CD14-positive monocyte (primary cell): ENCODE results near the gene ARHGEF37. TPM values are rescaled to one million over a fixed set of nuclear protein-coding genes. Genes with fewer than 3 reads are reported as not detected.

ENCODE experiments used
- DNase-seq, 3 donors: peaks; one replicate each; pipeline ENCODE4 v3.0.0-alpha.2; 2011 to 2022
- H2AFZ ChIP-seq: 2 replicates; pipeline ENCODE4 v1.6.0; 2012; ENCODE audit warnings: mild to moderate bottlenecking, low read depth, low read length, inconsistent platforms; ENCODE audit not compliant: insufficient read depth, poor library complexity, severe bottlenecking
- H3K27ac ChIP-seq, 2 donors: 1 replicate in 1 of 2; 2 replicates in 1 of 2; pipeline ENCODE4 v1.5.1; 2012 to 2013; ENCODE audit warnings: low read length in 2 of 2, control low read depth in 1 of 2, inconsistent platforms in 1 of 2, low read depth in 1 of 2, mild to moderate bottlenecking in 1 of 2
- H3K27me3 ChIP-seq, 2 donors: one replicate each; pipeline versions ENCODE4 v1.6.0 to v1.6.1; 2011 to 2013; ENCODE audit warnings: low read length in 2 of 2; ENCODE audit not compliant: control insufficient read depth in 2 of 2, insufficient read depth in 2 of 2
- H3K36me3 ChIP-seq, 2 donors: replicated peaks in 1 of 2; 1 replicate in 1 of 2; 2 replicates in 1 of 2; pipeline versions ENCODE4 v1.5.1 to v1.6.1; 2012 to 2013; ENCODE audit warnings: low read length in 2 of 2, control low read depth in 1 of 2, inconsistent platforms in 1 of 2, mild to moderate bottlenecking in 1 of 2; ENCODE audit not compliant: insufficient read depth in 2 of 2, control insufficient read depth in 1 of 2
- H3K4me1 ChIP-seq, 2 donors: 1 replicate in 1 of 2; 2 replicates in 1 of 2; pipeline versions ENCODE4 v1.5.1 to v1.6.1; 2012 to 2013; ENCODE audit warnings: low read length in 2 of 2, control low read depth in 1 of 2, inconsistent platforms in 1 of 2, mild to moderate bottlenecking in 1 of 2, moderate library complexity in 1 of 2; ENCODE audit not compliant: insufficient read depth in 2 of 2, control insufficient read depth in 1 of 2
- H3K4me2 ChIP-seq: replicated peaks from 2 replicates; pipeline ENCODE3; 2012; ENCODE audit warnings: low read length, moderate library complexity, mild to moderate bottlenecking; ENCODE audit not compliant: poor library complexity, severe bottlenecking; ENCODE audit errors: extremely low read depth
- H3K4me3 ChIP-seq, 3 experiments: fragments of 200-600 bp in 1 of 3; sonication (generic) in 1 of 3; replicated peaks in 1 of 3; 1 replicate in 2 of 3; 2 replicates in 1 of 3; pipeline ENCODE4 v1.5.1; 2011 to 2013; ENCODE audit warnings: low read length in 3 of 3, mild to moderate bottlenecking in 3 of 3, control low read depth in 2 of 3, low read depth in 2 of 3, inconsistent platforms in 1 of 3, moderate library complexity in 1 of 3
- H3K79me2 ChIP-seq: 2 replicates; pipeline ENCODE4 v1.6.0; 2012; ENCODE audit warnings: mild to moderate bottlenecking, control low read depth, inconsistent platforms, low read length, moderate library complexity; ENCODE audit not compliant: insufficient read depth
- H3K9ac ChIP-seq: 2 replicates; pipeline ENCODE4 v1.6.0; 2017; ENCODE audit warnings: low read length, mild to moderate bottlenecking; ENCODE audit not compliant: insufficient read depth, poor library complexity, severe bottlenecking
- H3K9me3 ChIP-seq, 2 donors: replicated peaks in 1 of 2; 1 replicate in 1 of 2; 2 replicates in 1 of 2; pipeline versions ENCODE4 v1.5.1 to v1.6.1; 2012 to 2013; ENCODE audit warnings: low read length in 2 of 2, control low read depth in 1 of 2; ENCODE audit not compliant: control insufficient read depth in 1 of 2, insufficient read depth in 1 of 2
- H4K20me1 ChIP-seq: 2 replicates; pipeline ENCODE4 v1.6.0; 2012; ENCODE audit warnings: mild to moderate bottlenecking, low read length, control low read depth, moderate library complexity; ENCODE audit not compliant: insufficient read depth
- H3K27ac Mint-ChIP-seq, 7 donors: one replicate each; pipeline ENCODE4 v1.8.0; 2020; ENCODE audit warnings: mild to moderate bottlenecking in 7 of 7, mixed read lengths in 7 of 7, moderate library complexity in 6 of 7, inconsistent platforms in 2 of 7
- H3K27me3 Mint-ChIP-seq, 3 donors: one replicate each; pipeline ENCODE4 v1.8.0; 2021 to 2022; ENCODE audit warnings: low read depth in 3 of 3, mild to moderate bottlenecking in 3 of 3, mixed read lengths in 3 of 3, moderate library complexity in 3 of 3, inconsistent platforms in 1 of 3
- H3K36me3 Mint-ChIP-seq, 2 donors: one replicate each; pipeline ENCODE4 v1.8.0; 2020; ENCODE audit warnings: mixed read lengths in 2 of 2, inconsistent platforms in 1 of 2, mild to moderate bottlenecking in 1 of 2
- H3K4me1 Mint-ChIP-seq: one replicate; pipeline ENCODE4 v1.8.0; 2020; ENCODE audit warnings: mild to moderate bottlenecking, mixed read lengths
- H3K4me3 Mint-ChIP-seq, 2 donors: one replicate each; pipeline ENCODE4 v1.8.0; 2020; ENCODE audit warnings: mild to moderate bottlenecking in 2 of 2, mixed read lengths in 2 of 2, moderate library complexity in 1 of 2
- H3K9me3 Mint-ChIP-seq, 7 donors: one replicate each; pipeline ENCODE4 v1.8.0; 2020 to 2022; ENCODE audit warnings: mixed read lengths in 7 of 7, mild to moderate bottlenecking in 6 of 7, moderate library complexity in 6 of 7, inconsistent platforms in 2 of 7
- WGBS: methylation state at CpG from one replicate; pipeline ENCODE4 v1.1.5; 2013; ENCODE audit warnings: missing lambda C conversion rate; ENCODE audit not compliant: insufficient coverage; 5-methylcytosine and 5-hydroxymethylcytosine counted together
- intact Hi-C, 2 donors: fragments of 100-400 bp; cut with micrococcal nuclease; formaldehyde crosslinking; loops; one replicate each; pipeline versions ENCODE4 v1.15.0 to v1.15.1; 2023
- polyA plus RNA-seq, 3 donors: library from polyadenylated mRNA; depleted of rRNA in 1 of 3; unstranded in 2 of 3; stranded (reverse) in 1 of 3; fragments of 300-500 nt in 2 of 3; fragments of >200 nt in 1 of 3; fragmentation: Illumina TruSeq in 2 of 3; gene quantifications; 1 replicate in 2 of 3; 2 replicates in 1 of 3; pipeline ENCODE4 v1.2.3, GENCODE V29; 2012 to 2021
- TF ChIP-seq, protein P1 (sequence below): fragments of 200-600 bp; IDR thresholded peaks from one replicate; pipeline ENCODE4 v1.8.0; 2022; ENCODE audit warnings: antibody characterized with exemption, mild to moderate bottlenecking

The ARHGEF37 gene
- polyA plus RNA-seq, 3 donors, result not detected

DNA sequence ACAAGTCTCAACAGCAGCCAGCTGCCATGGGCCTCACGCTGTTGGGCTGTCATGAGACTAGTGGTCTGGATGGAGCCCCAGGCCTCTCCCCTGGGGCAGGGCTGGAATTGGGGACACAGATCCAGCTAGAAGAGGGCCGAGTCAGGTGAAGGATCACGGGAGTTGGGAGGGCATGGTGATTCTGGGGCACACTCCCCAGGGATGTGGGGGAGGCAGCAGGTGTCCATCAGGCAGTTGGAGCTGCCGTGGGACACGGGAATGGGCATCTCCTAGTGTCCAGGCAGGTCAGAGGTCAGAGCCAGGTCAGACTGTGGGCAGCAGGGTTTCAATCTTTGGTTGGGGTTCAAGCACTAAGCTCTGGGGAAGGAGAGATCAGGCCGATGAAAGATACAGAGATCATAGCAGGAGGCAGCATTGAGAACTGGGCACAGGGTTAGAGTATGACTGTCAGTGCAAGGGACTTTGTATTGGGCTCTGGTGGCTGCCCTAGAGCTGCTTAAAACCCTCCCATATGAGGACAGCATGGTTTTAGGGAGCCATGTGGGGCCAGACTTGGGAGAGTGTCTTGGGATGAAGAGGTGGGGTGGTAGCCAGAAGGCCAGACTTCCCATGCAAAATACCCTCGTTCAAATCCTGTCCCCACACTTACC, 59.2 kb downstream of the ARHGEF37 start:
- TF ChIP-seq, protein P1, sequence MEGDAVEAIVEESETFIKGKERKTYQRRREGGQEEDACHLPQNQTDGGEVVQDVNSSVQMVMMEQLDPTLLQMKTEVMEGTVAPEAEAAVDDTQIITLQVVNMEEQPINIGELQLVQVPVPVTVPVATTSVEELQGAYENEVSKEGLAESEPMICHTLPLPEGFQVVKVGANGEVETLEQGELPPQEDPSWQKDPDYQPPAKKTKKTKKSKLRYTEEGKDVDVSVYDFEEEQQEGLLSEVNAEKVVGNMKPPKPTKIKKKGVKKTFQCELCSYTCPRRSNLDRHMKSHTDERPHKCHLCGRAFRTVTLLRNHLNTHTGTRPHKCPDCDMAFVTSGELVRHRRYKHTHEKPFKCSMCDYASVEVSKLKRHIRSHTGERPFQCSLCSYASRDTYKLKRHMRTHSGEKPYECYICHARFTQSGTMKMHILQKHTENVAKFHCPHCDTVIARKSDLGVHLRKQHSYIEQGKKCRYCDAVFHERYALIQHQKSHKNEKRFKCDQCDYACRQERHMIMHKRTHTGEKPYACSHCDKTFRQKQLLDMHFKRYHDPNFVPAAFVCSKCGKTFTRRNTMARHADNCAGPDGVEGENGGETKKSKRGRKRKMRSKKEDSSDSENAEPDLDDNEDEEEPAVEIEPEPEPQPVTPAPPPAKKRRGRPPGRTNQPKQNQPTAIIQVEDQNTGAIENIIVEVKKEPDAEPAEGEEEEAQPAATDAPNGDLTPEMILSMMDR, result no peak
- no peak overlapping the region for H3K4me3 ChIP-seq
- peaks cover 0 to 2% (median 0%) of the 10 kb centered on the region in 3 donors for H3K27me3 Mint-ChIP-seq
- peaks cover 0 to 4% of the 10 kb centered on the region in 2 donors for H3K4me1 ChIP-seq
- peaks cover 7% of the 10 kb centered on the region for H3K4me1 Mint-ChIP-seq
- no peak overlapping the region for H2AFZ ChIP-seq
- H4K20me1 ChIP-seq, result no peaks in the 10 kb centered on the region
- H3K79me2 ChIP-seq, result no peaks in the 10 kb centered on the region
- H3K36me3 Mint-ChIP-seq, result no peaks in the 10 kb centered on the region
- peaks cover 0 to 3% (median 0%) of the 10 kb centered on the region in 7 donors for H3K9me3 Mint-ChIP-seq
- H3K9ac ChIP-seq, result no peak overlapping the region
- H3K4me3 Mint-ChIP-seq, result no peak overlapping the region
- peak overlapping the region in 2 of 7 donors; percentile 29 to 43 for H3K27ac Mint-ChIP-seq
- no peak overlapping the region for H3K4me2 ChIP-seq
- no peaks in the 10 kb centered on the region for H3K27me3 ChIP-seq
- 98% methylated on average over 6 of the region's 7 CpGs for WGBS
- no peak for DNase-seq
- H3K36me3 ChIP-seq, result no peaks in the 10 kb centered on the region
- no peaks in the 10 kb centered on the region for H3K9me3 ChIP-seq
- intact Hi-C loops, result no loop called here
- H3K27ac ChIP-seq, result no peak overlapping the region

GRCh38 chr5:149641000-149641576, 59.8 kb downstream of the ARHGEF37 start:
- TF ChIP-seq, protein P1, result no peak
- H3K9me3 ChIP-seq, result no peaks in the 10 kb centered on the region
- H3K36me3 Mint-ChIP-seq, result no peaks in the 10 kb centered on the region
- no peak overlapping the region for H3K4me3 Mint-ChIP-seq
- no peaks in the 10 kb centered on the region for H3K79me2 ChIP-seq
- no peak for DNase-seq
- H3K9ac ChIP-seq, result no peak overlapping the region
- intact Hi-C loops, result no loop called here
- peaks cover 0 to 3% (median 0%) of the 10 kb centered on the region in 7 donors for H3K9me3 Mint-ChIP-seq
- 95% methylated on average over 13 of the region's 18 CpGs for WGBS
- H3K4me2 ChIP-seq, result no peak overlapping the region
- peaks cover 7% of the 10 kb centered on the region for H3K4me1 Mint-ChIP-seq
- H3K27ac Mint-ChIP-seq, result no peak overlapping the region
- H3K4me3 ChIP-seq, result no peak overlapping the region
- no peaks in the 10 kb centered on the region for H4K20me1 ChIP-seq
- H3K4me1 ChIP-seq, result peaks cover 0 to 4% of the 10 kb centered on the region in 2 donors
- no peaks in the 10 kb centered on the region for H3K27me3 ChIP-seq
- no peak overlapping the region for H3K27ac ChIP-seq
- no peaks in the 10 kb centered on the region for H3K36me3 ChIP-seq
- H2AFZ ChIP-seq, result no peak overlapping the region
- H3K27me3 Mint-ChIP-seq, result peaks cover 0 to 2% (median 0%) of the 10 kb centered on the region in 3 donors
